GM12892 (cell line): Measurements from ENCODE around the gene GRAMD4.
"Not testable (repeated sequence)": the region's sequence is repeated elsewhere in the genome, so short reads cannot be mapped to it uniquely, and the experiment has no call there.

Source experiments
- POLR2A ChIP-seq: IDR thresholded peaks from 2 replicates; pipeline ENCODE4 v1.6.1; 2011; ENCODE audit warnings: low read depth, low read length, control low read depth
- POLR2AphosphoS5 ChIP-seq: IDR thresholded peaks from 2 replicates; pipeline ENCODE4 v1.6.1; 2011; ENCODE audit warnings: low read depth, low read length, control low read depth

DNA sequence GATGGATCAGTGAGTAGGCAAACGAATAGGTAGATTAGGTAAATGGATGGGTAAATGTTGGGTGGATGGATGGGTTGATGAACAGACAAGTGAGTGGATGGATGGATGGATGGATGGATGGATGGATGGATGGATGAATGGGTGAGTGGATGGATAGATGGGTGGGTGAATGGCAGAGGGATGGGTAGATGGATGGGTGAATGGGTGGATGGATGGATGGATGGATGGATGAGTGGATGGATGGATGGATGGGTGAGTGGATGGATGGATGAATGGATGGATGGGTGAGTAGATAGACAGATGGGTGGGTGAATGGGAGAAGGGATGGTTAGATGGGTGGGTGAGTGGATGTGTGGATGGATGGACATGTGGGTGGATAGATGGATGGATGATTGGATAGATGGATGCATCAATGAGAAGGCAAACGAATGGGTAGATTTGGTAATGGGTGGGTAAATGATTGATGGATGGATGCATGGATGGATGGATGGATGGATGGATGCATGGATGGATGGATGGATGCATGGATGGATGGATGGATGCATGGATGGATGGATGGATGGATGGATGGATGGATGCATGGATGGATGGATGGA is 28.1 kb downstream of the GRAMD4 start:
- TF ChIP-seq POLR2AphosphoS5, POLR2A: not testable (repeated sequence)
